ENCODE data around the gene SNX8. TPM values are rescaled to one million over a fixed set of nuclear protein-coding genes. Genes with fewer than 3 reads are reported as not detected.

SNX8 gene
- total RNA-seq, 1 donor from 2014 or later: 41.5 TPM

DNA sequence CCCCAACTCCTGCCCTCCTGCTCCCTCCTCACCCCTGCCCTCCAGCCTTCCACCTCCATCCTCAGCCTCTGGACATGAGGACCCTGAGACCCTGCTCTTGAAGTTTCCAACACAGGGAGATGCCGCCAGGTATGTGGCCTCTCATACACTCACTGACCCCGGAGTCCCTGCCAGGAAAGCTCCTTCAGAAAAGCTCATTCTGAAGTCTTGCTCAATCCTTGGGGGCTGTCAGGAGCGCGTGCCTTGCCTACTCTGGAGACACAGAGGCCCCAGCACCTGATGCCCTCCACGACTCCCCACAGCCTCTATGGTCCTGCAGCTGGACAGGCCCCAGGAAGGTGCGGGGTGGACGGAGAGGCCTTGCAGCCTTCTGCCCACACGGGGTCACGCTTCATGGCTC, 61.2 kb downstream of the SNX8 start:
- Mint-ChIP-seq H3K4me1 (ENCODE audit: unreplicated experiment) (peaks cover 22% of the 10 kb centered on the region), H3K27me3 (ENCODE audit: unreplicated experiment) (no peaks in the 10 kb centered on the region), H3K4me3 (ENCODE audit: unreplicated experiment) (no peak overlapping the region), H3K9me3 (ENCODE audit: unreplicated experiment) (no peaks in the 10 kb centered on the region), H3K27ac (ENCODE audit: unreplicated experiment) (no peak overlapping the region), H3K36me3 (ENCODE audit: unreplicated experiment) (peaks cover 3% of the 10 kb centered on the region)
- DNase-seq (ENCODE audit: extremely low spot score, unreplicated experiment): no peak
- TF ChIP-seq, protein P1, sequence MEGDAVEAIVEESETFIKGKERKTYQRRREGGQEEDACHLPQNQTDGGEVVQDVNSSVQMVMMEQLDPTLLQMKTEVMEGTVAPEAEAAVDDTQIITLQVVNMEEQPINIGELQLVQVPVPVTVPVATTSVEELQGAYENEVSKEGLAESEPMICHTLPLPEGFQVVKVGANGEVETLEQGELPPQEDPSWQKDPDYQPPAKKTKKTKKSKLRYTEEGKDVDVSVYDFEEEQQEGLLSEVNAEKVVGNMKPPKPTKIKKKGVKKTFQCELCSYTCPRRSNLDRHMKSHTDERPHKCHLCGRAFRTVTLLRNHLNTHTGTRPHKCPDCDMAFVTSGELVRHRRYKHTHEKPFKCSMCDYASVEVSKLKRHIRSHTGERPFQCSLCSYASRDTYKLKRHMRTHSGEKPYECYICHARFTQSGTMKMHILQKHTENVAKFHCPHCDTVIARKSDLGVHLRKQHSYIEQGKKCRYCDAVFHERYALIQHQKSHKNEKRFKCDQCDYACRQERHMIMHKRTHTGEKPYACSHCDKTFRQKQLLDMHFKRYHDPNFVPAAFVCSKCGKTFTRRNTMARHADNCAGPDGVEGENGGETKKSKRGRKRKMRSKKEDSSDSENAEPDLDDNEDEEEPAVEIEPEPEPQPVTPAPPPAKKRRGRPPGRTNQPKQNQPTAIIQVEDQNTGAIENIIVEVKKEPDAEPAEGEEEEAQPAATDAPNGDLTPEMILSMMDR (IDR thresholded peaks at IDR 0.05): no peak

DNA sequence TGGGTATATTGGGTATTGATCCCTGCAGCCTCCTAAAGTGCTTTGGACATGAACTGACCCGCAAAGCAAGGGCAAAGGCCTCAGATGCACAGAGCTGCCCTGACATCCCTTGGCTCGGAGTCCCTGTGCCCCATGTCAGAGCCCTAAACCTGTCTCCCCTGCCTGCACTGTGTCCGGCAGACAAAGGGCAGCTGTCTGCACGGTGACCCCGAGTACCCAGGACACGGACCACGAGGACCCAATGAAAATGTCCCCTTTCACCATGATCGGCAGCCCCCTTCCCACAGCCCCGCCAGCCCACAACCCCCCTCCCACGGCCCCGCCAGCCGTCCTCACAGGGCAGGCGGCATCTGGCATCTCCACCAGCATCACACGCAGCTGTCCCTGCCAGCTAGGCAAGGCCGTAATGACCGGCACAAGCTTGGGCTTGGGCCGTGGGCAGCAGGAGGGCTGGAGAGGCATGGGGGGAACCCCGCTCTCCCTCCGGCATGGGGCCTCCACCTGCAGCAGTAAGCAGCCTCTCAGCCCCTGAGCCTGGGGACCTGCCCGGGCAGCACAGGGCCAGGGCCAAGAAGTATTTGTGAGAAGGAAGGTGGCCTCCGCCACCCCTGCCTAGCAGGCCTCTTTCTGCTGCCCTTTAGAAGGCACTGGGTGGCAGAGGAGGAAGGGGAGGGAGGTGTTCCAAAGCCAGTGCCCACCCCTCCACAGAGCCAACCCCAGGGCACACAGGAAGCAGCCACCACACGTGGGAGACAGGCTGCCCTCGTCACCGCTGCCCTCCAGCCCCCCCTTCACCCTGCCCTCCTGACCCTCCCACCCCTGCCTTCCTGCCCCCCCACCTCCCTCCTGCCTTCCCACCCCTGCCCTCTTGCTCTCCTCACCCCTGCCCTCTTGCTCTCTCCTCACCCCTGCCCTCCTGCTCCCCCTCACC, 62.1 kb downstream of the SNX8 start:
- H3K27me3 Mint-ChIP-seq (ENCODE audit: unreplicated experiment): no peaks in the 10 kb centered on the region
- H3K4me3 Mint-ChIP-seq (ENCODE audit: unreplicated experiment): no peak overlapping the region
- TF ChIP-seq, protein P1 (IDR thresholded peaks at IDR 0.05): no peak
- DNase-seq (ENCODE audit: extremely low spot score, unreplicated experiment): no peak
- H3K36me3 Mint-ChIP-seq (ENCODE audit: unreplicated experiment): peaks cover 3% of the 10 kb centered on the region
- H3K27ac Mint-ChIP-seq (ENCODE audit: unreplicated experiment): no peak overlapping the region
- no peaks in the 10 kb centered on the region for H3K9me3 Mint-ChIP-seq (ENCODE audit: unreplicated experiment)
- H3K4me1 Mint-ChIP-seq (ENCODE audit: unreplicated experiment): peaks cover 24% of the 10 kb centered on the region

DNA sequence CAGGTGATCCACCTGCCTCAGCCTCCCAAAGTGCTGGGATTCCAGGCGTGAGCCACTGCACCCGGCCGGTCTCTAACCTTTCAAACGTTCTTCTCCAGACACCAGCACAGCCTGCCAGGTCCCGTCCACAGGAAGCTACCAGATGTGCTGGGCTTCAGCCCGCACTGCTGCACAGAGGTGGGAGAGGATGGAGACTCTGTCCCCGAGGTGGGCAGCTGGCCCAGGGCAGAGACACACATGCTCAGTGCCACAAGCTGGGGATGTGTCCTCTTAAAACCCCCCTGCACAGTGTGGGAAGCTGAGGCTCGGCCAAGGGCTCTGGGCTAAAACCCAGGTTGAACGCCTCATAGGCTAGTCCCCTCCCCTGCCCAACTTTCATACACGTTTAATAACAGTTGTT, 62.9 kb downstream of the SNX8 start:
- Mint-ChIP-seq H3K4me1 (ENCODE audit: unreplicated experiment) (peaks cover 24% of the 10 kb centered on the region), H3K9me3 (ENCODE audit: unreplicated experiment) (no peaks in the 10 kb centered on the region), H3K27ac (ENCODE audit: unreplicated experiment) (peak overlapping the region; percentile 23), H3K36me3 (ENCODE audit: unreplicated experiment) (peaks cover under 1% of the 10 kb centered on the region), H3K4me3 (ENCODE audit: unreplicated experiment) (no peak overlapping the region), H3K27me3 (ENCODE audit: unreplicated experiment) (no peaks in the 10 kb centered on the region)
- TF ChIP-seq, protein P1 (IDR thresholded peaks at IDR 0.05): no peak
- no peak for DNase-seq (ENCODE audit: extremely low spot score, unreplicated experiment)

DNA sequence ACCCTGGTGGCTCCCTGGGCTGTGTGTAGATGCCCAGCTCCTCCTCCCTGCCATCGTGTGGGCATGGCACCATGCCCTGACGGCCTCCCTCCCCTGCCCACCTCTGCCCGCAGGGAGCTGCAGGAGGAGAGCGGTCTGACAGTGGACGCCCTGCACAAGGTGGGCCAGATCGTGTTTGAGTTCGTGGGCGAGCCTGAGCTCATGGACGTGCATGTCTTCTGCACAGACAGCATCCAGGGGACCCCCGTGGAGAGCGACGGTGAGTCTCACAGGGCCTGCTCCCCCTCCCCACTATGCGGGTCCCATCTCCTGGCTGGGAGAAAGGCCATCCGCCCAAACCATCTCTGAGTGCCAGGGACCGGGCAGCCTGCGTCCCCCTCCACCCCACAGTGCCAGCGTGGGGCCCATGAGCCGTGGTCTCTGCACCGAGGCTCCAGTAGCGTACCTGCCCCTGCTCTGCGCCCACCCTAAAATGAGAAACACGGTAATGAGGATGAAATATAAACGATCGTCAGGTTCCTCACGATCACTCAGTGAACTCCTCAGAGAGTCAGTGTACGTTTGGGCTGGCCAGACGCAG, 64.4 kb downstream of the SNX8 start:
- no peaks in the 10 kb centered on the region for H3K9me3 Mint-ChIP-seq (ENCODE audit: unreplicated experiment)
- no peaks in the 10 kb centered on the region for H3K36me3 Mint-ChIP-seq (ENCODE audit: unreplicated experiment)
- H3K27ac Mint-ChIP-seq (ENCODE audit: unreplicated experiment): peak overlapping the region; percentile 97
- no peak for DNase-seq (ENCODE audit: extremely low spot score, unreplicated experiment)
- no peak overlapping the region for H3K4me3 Mint-ChIP-seq (ENCODE audit: unreplicated experiment)
- no peaks in the 10 kb centered on the region for H3K27me3 Mint-ChIP-seq (ENCODE audit: unreplicated experiment)
- H3K4me1 Mint-ChIP-seq (ENCODE audit: unreplicated experiment): peaks cover 24% of the 10 kb centered on the region
- TF ChIP-seq, protein P1 (IDR thresholded peaks at IDR 0.05): no peak
